ENCODE data around the gene DNTT. TPM values are rescaled to one million over a fixed set of nuclear protein-coding genes. Genes with fewer than 3 reads are reported as not detected.
"Not testable (repeated sequence)": the region's sequence is repeated elsewhere in the genome, so short reads cannot be mapped to it uniquely, and the experiment has no call there.

The DNTT gene
- total and polyA plus RNA-seq, 5 donors = not detected

DNA sequence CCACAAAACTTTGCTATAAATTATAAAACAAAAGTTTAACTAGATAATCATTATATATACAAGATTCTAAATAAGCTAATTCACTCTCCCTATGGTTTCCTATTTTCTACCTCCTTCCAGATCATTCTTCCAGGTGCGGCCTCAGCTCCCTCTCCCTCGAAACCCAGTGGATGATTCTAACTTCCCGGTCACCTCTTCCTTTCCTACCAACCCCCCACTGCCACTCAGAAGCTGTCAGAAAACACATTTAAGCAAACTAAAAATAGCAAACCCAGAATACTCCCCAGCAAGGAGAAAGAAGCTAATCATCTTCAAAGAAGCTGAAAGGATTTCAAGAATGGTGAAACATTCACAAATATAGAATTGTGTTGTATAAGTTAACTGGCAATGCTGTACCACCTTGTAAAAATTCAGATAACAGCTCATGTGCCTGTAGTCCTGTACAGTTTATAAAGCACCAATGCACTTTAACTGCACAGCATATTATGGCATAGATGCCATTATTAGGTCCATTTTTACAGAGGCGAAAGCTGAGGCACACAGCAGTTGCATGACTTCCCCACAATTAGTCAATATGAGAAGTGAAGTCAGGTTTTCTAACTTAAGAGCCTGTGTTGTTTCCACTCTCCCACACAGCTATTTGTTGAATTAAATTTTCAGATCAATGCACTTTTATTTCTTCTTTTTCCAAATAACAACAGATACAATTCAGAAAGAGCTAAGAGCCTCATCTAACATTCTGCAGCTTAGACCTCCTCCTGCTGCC lies 13.7 kb upstream of the DNTT start:
- H3K9me3 ChIP-seq (ENCODE audit: control insufficient read depth, low read length) = no peaks in the 10 kb centered on the region
- intact Hi-C loops (cut with DNase I) = loop anchor here (5.0 to 10.0 kb wide), 4 partner anchors 56 to 276 kb away; no protein-coding TSS in a partner anchor
- H3K4me3 ChIP-seq (ENCODE audit: low read length) = no peak overlapping the region
- no peak overlapping the region for H3K27ac ChIP-seq (ENCODE audit: low read length)
- ATAC-seq (no peak), DNase-seq (no peak)
- no peaks in the 10 kb centered on the region for H3K4me1 ChIP-seq (ENCODE audit: control insufficient read depth, insufficient read depth, low read length)
- H3K27me3 ChIP-seq (ENCODE audit: control insufficient read depth, insufficient read depth) = no peaks in the 10 kb centered on the region
- WGBS = 62% methylated on average over 4 of the region's 4 CpGs

DNA sequence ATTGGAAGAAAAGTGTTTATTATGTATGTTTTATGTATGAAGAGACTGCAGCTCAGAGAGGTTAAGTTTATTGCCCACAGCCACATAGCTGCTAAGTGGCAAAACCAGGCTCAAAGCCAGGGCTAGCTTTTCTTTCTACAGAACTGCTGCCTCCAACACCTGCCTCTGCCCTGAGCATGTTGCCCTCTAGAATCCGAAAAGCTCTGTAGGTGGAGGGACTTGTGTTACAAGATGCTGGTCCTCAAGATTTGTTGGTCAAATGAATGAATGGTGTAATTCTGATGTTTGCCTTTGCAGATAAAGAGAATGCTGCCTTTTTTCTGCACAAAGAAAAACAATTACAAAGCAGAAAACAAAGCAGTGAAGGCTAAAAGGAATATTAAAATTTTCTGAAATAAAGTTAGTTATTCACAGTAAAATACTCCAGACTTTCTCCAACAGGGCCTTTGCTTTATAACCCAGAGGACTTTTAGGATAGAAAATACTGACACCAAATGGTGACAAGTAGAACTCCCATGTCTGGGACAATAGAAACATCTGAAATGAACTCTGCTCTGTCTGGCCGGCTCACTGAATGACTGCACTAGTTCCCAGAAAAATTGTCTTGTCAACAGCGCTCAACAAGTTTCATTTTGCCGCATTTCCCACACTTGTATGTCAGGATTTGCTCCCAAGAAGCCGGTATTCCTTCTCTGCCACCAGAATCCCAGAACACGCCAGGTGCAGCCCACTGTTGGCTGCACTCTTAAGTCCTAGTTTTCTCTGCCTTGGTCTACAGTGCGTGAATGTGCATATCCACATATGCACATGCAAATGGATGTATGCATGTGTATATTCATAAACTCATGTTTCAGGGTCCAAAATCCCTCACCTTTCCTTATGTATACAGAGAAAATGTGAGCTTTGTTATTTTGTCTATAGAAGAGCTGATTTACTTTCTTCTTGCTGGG lies 11.0 kb upstream of the DNTT start:
- intact Hi-C loops (cut with DNase I) = loop anchor here (5.0 to 10.0 kb wide), 4 partner anchors 58 to 278 kb away; no protein-coding TSS in a partner anchor
- Histone ChIP-seq H3K9me3 (ENCODE audit: control insufficient read depth, low read length) (no peaks in the 10 kb centered on the region), H3K27ac (ENCODE audit: low read length) (no peak overlapping the region), H3K4me3 (ENCODE audit: low read length) (no peak overlapping the region), H3K4me1 (ENCODE audit: control insufficient read depth, insufficient read depth, low read length) (no peaks in the 10 kb centered on the region), H3K27me3 (ENCODE audit: control insufficient read depth, insufficient read depth) (no peaks in the 10 kb centered on the region)
- ATAC-seq = peak; percentile 64 to 79
- no peak for DNase-seq
- WGBS = 39% methylated on average over 7 of the region's 7 CpGs

DNA sequence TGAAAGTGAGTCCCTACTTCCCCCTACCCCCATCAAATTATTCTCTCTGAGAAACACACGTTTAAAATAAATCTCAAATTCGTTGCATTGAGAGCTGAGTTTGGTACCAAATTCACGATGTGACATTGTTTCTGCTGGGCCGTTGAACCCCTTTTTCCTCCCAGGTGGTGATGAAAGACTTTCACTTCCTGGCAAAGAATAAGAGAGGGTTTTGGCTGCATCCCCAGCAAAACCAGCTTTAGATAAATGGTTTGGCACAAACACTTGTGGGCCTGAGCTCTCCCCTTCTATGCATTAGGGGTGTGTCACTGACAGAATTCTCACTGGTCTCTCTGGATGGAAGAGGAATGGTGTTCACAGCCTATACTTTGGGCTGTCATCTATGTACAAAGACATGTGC lies 8.8 kb upstream of the DNTT start:
- H3K27ac ChIP-seq (ENCODE audit: low read length) = no peak overlapping the region
- ATAC-seq = no peak
- WGBS = 45% methylated on average over 4 of the region's 4 CpGs

DNA sequence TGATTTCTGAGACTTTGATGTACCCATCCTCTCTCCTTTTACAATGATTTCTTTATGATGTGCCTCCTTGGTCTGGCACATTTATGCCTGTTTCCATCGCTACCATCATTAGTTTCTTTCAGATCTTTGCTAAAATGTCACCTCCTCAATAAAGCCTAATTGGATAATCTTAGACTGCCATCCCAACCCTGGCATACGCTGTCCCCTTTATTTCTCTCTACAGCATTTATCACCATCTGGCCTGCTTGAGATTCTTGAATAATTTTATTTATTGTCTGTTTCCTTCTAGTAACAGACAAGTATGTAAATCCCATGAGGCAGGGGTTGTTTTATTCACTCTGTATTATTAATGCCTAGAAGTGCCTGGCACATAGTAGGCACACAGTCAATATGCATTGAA lies 6.7 kb upstream of the DNTT start:
- no peaks in the 10 kb centered on the region for H3K27me3 ChIP-seq (ENCODE audit: control insufficient read depth, insufficient read depth)
- 88% methylated on average over 2 of the region's 2 CpGs for WGBS
- intact Hi-C loops (cut with DNase I) = loop anchor here in 3 of 4 donors (10.0 kb wide), 2 partner anchors 63 to 283 kb away; no protein-coding TSS in a partner anchor

More for the DNA sequence above, 8.8 kb upstream of the DNTT start:
- H3K4me3 ChIP-seq (ENCODE audit: low read length) = no peak overlapping the region
- H3K9me3 ChIP-seq (ENCODE audit: control insufficient read depth, low read length) = no peaks in the 10 kb centered on the region
- H3K4me1 ChIP-seq (ENCODE audit: control insufficient read depth, insufficient read depth, low read length) = no peaks in the 10 kb centered on the region
- DNase-seq = no peak
- intact Hi-C loops (cut with DNase I) = loop anchor here in 3 of 4 donors (10.0 kb wide), 2 partner anchors 61 to 281 kb away; no protein-coding TSS in a partner anchor
- H3K27me3 ChIP-seq (ENCODE audit: control insufficient read depth, insufficient read depth) = no peaks in the 10 kb centered on the region

DNA sequence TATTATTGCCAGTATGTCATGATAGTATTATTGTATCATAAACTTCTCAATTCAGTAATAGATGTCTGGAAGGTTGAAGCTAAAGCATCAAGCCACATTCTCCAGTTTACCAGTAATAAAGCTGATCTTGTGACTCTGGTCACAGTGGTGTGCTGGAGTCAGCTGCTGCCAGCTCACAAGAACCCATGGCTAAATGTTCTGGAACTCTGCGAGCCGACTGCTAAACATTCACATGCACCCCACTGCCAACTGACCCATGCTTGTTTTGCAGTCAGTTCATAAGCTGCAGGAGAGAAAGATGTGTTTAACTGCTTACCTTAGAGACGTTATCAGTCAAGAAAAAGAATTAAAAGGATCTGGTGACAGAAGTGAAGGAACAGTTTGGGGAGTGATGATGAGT lies 5.9 kb upstream of the DNTT start:
- ATAC-seq (no peak), DNase-seq (no peak)
- no peaks in the 10 kb centered on the region for H3K9me3 ChIP-seq (ENCODE audit: control insufficient read depth, low read length)
- no peaks in the 10 kb centered on the region for H3K27me3 ChIP-seq (ENCODE audit: control insufficient read depth, insufficient read depth)
- H3K27ac ChIP-seq (ENCODE audit: low read length) = no peak overlapping the region
- 81% methylated on average over 3 of the region's 3 CpGs for WGBS
- no peaks in the 10 kb centered on the region for H3K4me1 ChIP-seq (ENCODE audit: control insufficient read depth, insufficient read depth, low read length)
- H3K4me3 ChIP-seq (ENCODE audit: low read length) = no peak overlapping the region
- intact Hi-C loops (cut with DNase I) = loop anchor here in 3 of 4 donors (10.0 kb wide), 2 partner anchors 64 to 284 kb away; no protein-coding TSS in a partner anchor

More for the DNA sequence above, 6.7 kb upstream of the DNTT start:
- Histone ChIP-seq H3K27ac (ENCODE audit: low read length) (no peak overlapping the region), H3K9me3 (ENCODE audit: control insufficient read depth, low read length) (no peaks in the 10 kb centered on the region), H3K4me1 (ENCODE audit: control insufficient read depth, insufficient read depth, low read length) (no peaks in the 10 kb centered on the region), H3K4me3 (ENCODE audit: low read length) (no peak overlapping the region)
- DNase-seq = no peak
- no peak for ATAC-seq

DNA sequence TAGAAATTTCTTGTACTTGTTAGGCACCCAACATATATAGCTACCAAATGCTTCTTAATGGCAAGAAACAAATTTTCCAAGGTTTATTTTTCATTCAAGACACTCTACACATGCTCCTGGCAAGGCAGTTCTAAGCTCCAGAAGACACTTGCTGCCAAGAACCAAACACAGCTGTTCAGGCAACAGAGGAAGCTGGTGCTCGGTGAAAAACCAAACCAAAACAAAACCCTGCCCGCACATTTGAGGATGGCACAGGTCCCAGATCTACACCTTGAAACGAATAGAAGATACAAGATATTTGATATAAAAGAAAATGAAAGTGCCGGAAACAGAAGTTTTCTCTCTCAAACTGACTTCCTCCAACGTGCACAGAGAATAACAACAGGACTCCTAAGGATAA lies 4.9 kb upstream of the DNTT start:
- 29% methylated on average over 5 of the region's 5 CpGs for WGBS
- no peak for ATAC-seq
- no peaks in the 10 kb centered on the region for H3K27me3 ChIP-seq (ENCODE audit: control insufficient read depth, insufficient read depth)
- no peak for DNase-seq
- intact Hi-C loops (cut with DNase I) = loop anchor here in 3 of 4 donors (10.0 kb wide), 2 partner anchors 65 to 285 kb away; no protein-coding TSS in a partner anchor
- no peaks in the 10 kb centered on the region for H3K9me3 ChIP-seq (ENCODE audit: control insufficient read depth, low read length)
- no peak overlapping the region for H3K27ac ChIP-seq (ENCODE audit: low read length)
- H3K4me1 ChIP-seq (ENCODE audit: control insufficient read depth, insufficient read depth, low read length) = no peaks in the 10 kb centered on the region
- no peak overlapping the region for H3K4me3 ChIP-seq (ENCODE audit: low read length)

DNA sequence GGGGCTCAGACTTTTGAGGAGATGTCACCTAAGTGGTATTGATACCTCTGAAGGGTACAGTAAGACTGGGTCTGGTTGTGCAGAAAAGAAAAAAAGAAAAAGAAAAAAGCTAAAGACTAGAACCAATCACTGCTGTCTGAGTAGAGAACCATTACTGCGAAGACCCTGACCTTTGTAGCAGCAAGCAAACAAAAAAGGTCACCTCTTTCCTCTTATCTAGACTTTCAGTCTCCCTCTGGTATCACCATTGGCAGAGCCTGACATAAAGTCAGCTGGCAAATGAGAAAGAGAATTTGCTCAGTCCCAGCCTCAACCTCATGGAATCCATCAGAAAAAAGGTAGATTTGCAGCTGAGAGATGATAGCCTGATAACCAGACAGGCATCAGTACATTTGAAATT lies 2.6 kb upstream of the DNTT start:
- Histone ChIP-seq H3K4me3 (ENCODE audit: low read length) (no peak overlapping the region), H3K9me3 (ENCODE audit: control insufficient read depth, low read length) (no peaks in the 10 kb centered on the region), H3K27ac (ENCODE audit: low read length) (no peak overlapping the region), H3K27me3 (ENCODE audit: control insufficient read depth, insufficient read depth) (no peaks in the 10 kb centered on the region), H3K4me1 (ENCODE audit: control insufficient read depth, insufficient read depth, low read length) (no peaks in the 10 kb centered on the region)
- DNase-seq (no peak), ATAC-seq (no peak)
- 43% methylated on average over 1 of the region's 1 CpG for WGBS
- intact Hi-C loops (cut with DNase I) = no loop called here

DNA sequence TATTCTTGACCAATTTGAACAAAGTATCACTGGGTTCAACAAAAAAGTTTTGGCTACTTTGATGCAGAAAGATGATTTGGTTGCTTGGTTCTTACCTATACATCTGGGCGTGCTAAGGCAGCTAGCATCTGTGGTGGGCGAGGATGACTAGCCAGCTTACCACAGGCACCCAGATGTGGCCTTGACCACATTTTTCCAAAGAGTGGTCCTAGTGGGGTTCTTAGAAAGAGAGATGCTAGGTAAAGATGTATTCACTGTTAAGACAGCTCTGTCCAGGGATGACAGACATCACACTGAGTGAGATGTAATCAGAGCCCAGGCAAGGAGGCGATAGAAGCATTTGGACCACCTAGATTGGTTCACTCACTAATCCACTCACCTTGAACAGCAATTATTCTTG lies 785 bp downstream of the DNTT start:
- no peak overlapping the region for H3K27ac ChIP-seq (ENCODE audit: low read length)
- 91% methylated on average over 3 of the region's 3 CpGs for WGBS
- ATAC-seq (no peak), DNase-seq (no peak)
- peaks cover 3% of the 10 kb centered on the region for H3K4me1 ChIP-seq (ENCODE audit: control insufficient read depth, insufficient read depth, low read length)
- H3K9me3 ChIP-seq (ENCODE audit: control insufficient read depth, low read length) = no peaks in the 10 kb centered on the region
- no peaks in the 10 kb centered on the region for H3K27me3 ChIP-seq (ENCODE audit: control insufficient read depth, insufficient read depth)
- H3K4me3 ChIP-seq (ENCODE audit: low read length) = no peak overlapping the region
- intact Hi-C loops (cut with DNase I) = no loop called here

DNA sequence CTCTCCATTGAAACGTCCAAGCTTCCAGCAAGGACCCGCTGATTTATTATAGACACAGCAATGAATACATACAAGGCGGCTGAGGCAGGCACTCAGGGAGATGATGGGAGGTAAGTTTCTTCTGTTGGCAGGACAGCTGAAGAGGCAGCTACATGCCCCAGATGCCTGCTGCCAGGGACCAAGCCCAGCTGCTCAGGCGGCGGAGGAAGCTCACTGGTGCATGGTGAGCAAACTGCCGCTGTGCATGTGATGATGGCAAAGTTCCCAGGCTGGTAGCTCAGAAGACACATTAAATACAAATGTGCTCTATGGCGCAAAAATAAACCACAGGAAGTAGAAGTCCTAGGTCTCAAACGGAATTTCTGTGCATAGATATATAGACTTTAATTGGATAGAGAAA lies 2.3 kb downstream of the DNTT start:
- Histone ChIP-seq H3K4me3 (ENCODE audit: low read length) (no peak overlapping the region), H3K9me3 (ENCODE audit: control insufficient read depth, low read length) (no peaks in the 10 kb centered on the region), H3K4me1 (ENCODE audit: control insufficient read depth, insufficient read depth, low read length) (peaks cover 3% of the 10 kb centered on the region), H3K27me3 (ENCODE audit: control insufficient read depth, insufficient read depth) (no peaks in the 10 kb centered on the region), H3K27ac (ENCODE audit: low read length) (no peak overlapping the region)
- DNase-seq (peak; percentile 29 to 75 (median 72)), ATAC-seq (peak; percentile 51 to 71)
- WGBS = 65% methylated on average over 8 of the region's 8 CpGs
- intact Hi-C loops (cut with DNase I) = no loop called here

DNA sequence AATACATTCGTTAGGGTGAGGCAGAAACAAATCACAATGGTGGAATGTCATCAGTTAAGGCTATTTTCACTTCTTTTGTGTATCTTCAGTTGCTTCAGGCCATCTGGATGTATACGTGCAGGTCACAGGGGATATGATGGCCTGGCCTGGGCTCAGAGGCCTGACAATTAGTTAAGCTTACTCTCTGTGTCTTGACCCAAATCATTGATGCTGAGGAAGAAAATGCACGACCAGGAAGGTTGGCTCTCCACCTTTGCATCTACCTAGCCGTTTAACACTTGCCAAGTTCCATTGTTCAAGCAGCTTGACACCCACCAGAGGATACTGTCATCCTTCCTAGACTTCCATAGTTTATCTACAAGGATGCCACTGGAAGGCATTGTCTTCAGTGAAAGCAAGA lies 4.6 kb downstream of the DNTT start:
- H3K27me3 ChIP-seq (ENCODE audit: control insufficient read depth, insufficient read depth); H3K4me1 ChIP-seq (ENCODE audit: control insufficient read depth, insufficient read depth, low read length); H3K9me3 ChIP-seq (ENCODE audit: control insufficient read depth, low read length); H3K27ac ChIP-seq (ENCODE audit: low read length); DNase-seq; ATAC-seq; intact Hi-C loops (cut with DNase I); H3K4me3 ChIP-seq (ENCODE audit: low read length): not testable (repeated sequence)
- 57% methylated on average over 4 of the region's 4 CpGs for WGBS
